ENCODE measurements around the gene TMEM135.
"Not testable (repeated sequence)": the region's sequence is repeated elsewhere in the genome, so short reads cannot be mapped to it uniquely, and the experiment has no call there.

The TMEM135 gene

GRCh38 chr11:87037450-87038234 lies at the start of gene TMEM135:
Gene TMEM135, plus strand, starts transcription at chr11:87037934. Its CDS starts 112 bp downstream, at chr11:87038046.
- peak; percentile 86 for FAIRE-seq

DNA sequence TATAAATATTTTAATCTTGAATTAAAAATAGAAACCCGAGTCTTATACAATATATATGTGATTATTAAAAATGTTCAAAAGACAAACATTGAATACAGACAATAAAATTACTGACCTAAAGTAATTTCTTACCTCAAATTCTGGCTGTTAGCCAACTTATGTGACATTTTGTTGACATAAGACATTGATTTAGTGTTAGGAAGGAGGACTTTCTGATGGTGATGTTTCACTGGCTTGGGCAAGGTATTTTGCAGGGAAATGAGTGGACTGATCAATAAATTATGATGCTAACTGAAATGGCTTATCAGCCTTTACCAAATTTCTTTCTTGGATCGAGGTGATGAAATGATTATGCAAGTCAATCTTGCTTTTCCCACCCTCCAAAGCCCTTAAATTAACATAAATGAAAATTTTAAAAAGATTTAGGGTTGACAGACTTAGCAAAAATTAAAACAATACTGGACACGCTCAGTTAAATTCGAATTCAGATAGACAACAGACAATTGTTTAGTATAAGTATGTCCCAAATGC lies 49.3 kb upstream of the TMEM135 start:
- peak; percentile 37 for FAIRE-seq

- FAIRE-seq = no peak
Measured at GRCh38 chr11:86990031-86990430, 47.7 kb upstream of the TMEM135 start.

DNA sequence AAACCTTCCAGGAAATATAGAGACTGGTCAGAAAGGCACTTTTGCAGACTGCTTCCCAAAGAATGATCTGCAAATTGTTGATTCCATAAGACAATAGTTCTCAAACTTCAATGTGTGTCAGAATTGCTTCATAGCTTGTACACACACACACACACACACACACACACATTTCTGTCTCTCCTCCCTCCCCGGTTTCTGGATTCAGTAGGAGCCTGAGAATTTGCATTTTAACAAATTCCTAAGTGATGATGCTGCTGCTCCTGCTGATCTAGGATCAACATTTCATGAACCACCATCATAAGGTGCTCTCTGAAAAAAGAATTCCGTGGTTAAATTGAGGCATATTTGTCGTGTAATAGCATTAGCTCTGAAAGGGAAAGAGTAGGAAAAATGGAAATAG lies 47.2 kb upstream of the TMEM135 start:
- FAIRE-seq = no peak

- no peak for FAIRE-seq
Measured at GRCh38 chr11:86991341-86991740, 46.4 kb upstream of the TMEM135 start.

- not testable (repeated sequence) for FAIRE-seq
Measured at GRCh38 chr11:86992340-86992739, 45.4 kb upstream of the TMEM135 start.

DNA sequence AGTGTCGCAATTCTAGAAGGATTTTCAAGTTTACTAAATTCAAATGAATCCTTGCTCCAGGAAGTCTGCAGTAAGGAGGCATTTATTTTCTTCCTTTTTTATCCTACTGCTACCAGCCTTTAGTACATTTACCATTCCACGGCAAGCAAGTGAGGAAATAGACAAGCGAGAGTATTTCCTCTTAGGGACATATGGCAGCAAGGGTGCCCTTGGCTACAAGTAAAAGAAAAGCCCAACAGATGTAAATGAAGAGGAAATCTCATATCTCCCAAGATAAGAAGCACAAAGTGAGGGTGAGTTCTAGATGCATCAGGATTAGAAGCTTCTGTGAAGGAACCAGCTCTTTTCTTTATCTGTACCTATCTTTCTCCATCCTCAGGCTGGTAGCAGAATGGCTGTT lies 44.7 kb upstream of the TMEM135 start:
- FAIRE-seq = no peak

GRCh38 chr11:86996953-86997570 lies 40.7 kb upstream of the TMEM135 start:
- no peak for FAIRE-seq

DNA sequence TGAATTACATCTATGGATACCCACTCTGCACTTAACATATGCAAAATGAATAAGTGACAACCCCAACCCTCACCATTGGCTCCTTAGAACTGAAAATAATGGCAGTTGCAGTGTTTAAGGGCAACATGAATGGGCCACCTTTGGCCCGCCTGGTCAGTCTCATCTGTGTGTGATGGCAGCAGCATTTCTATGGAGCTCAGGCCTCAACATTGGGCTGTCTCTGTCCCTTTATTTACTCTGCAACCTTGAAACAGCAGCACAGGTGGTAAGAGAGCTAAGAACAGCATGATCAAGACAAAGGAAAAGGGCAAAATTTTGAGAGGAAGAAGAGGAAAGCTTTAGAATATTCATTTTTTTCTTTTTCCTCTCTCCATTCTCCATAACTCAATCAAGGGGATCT lies 38.3 kb upstream of the TMEM135 start:
- no peak for FAIRE-seq

DNA sequence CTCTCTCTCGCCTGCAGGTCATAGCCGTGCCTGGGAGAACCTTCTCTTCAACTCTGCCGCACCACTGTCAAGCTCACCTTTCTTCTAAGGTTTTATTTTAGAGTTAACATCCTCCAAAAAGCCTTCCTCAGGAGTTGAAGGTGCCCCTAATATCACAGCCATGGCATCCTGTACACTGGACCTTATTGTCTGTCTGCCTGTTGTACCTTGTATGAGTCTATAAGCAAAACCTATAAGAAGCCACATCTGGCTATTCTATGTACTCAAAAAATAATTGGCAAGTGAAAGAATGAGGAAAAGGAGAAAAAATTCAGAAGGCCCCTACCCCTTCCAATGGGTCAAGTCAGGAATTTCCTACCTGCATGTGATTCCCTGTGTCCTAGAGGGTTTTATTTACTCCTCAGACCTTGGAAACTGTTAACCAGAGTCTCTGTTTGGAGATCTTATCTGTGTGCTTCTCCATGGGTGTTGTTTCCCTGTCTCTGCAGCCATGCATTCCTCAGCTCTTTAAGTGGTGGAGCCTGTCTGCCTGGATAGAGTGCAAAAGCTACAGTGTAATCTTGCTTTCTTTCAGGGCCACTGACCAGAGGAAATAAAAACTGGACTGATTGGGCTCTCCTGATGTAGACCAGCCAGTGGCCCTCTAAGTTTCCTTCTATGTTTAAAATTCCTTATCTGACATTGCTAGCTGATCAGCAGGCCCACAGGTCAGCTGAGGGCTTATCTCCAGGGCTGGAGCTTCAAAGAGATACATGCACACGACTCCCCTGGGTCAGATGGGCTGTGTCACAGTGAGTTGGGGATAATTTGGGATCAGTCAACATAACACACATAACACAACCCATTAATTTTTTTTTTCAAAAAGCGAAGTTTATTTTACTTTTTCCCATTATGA lies 37.6 kb upstream of the TMEM135 start:
- FAIRE-seq = no peak

GRCh38 chr11:87002918-87003317 lies 34.8 kb upstream of the TMEM135 start:
- FAIRE-seq = no peak

- not testable (repeated sequence) for FAIRE-seq
Measured at GRCh38 chr11:87004281-87004680, 33.5 kb upstream of the TMEM135 start.

- FAIRE-seq = no peak
Measured at GRCh38 chr11:87005569-87005921, 32.2 kb upstream of the TMEM135 start.

- no peak for FAIRE-seq
Measured at GRCh38 chr11:87006035-87006434, 31.7 kb upstream of the TMEM135 start.

DNA sequence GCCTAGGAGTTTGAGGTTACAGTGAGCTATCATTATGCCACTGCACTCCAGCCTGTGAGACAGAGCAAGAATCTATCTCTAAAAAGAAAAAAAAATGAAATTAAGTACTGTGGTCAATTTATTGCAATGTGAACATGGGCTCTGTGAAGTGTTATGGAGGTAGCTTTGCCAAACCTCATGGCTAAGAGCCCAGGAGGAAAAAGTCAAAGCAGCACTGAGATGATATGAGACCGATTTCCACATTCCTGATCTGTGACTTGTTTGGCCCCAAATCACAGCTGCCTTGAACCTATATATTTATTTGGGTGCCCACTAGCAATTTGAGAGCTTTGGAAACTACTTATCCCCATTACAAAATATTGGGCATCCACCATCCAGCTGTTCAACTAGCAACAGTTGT lies 29.8 kb upstream of the TMEM135 start:
- FAIRE-seq = no peak

DNA sequence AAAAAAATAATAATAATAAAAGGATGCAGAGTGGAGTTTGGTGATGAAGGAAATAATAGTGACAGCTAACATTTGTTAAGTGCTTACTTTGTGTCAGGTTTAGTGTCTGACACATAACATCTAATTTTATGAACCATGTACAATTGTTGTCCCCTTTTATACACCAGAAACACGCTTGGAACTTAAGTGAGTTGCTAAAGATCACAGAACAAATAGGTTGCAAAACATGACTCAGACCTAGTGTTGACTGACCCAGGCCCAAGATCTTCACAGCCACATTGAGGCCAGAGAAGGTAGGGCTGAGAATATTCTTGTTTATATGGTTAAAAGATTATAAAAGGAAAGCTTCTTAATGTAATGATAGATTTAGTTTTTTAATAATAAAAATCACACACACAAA lies 25.6 kb upstream of the TMEM135 start:
- FAIRE-seq = no peak

DNA sequence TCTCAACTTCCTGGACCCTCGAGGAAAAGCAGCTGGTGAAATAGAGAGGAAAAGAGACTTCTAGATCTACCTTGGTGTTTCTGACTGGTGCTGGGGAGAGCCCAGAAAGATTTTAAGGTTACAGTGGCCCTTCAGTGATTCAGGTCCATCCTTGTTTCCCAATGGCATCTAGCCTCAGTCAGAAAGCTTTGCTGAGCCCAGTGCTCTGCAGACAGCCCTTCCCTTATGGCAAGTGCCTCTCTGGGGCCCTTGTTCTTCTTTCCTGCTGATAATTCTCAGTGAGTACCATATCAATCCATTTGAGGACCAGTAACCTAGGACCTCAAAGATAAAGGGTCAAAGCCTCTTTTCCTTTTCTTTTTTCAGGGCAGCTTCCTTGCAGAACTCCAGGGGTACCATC lies 25.1 kb upstream of the TMEM135 start:
- no peak for FAIRE-seq

GRCh38 chr11:87013912-87014825 lies 23.6 kb upstream of the TMEM135 start:
- FAIRE-seq = no peak

GRCh38 chr11:87015645-87016044 lies 22.1 kb upstream of the TMEM135 start:
- no peak for FAIRE-seq

DNA sequence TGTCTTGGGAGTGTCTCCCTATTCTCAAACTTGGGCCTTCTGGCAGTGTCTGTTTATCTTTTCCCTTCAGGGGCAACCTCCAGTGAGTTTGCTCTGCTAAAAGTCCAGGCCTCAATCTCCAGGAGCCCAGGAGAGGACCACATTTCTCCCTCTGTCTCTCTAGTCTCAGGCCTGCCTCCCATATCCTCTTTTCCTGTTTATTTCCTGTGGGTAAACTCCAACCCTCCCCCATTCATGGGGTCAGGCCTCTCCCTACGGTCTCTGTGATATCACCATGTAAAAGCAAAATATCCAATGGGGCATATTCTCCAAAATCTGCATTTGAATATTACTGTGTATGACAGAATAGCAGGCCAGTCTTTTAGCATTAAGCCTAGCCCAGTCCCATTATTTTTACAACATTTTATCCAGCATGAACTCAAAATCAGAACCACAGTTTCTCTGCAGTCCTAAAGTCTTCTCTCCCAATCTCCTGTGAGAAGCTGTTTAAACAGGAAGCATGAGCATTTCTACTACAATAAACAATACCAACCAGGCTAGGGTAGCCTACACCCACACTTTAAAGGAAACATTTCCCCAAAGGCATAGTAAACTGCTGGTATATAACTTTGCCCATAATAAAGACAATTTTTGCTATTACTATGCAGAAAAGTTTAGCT lies 18.0 kb upstream of the TMEM135 start:
- FAIRE-seq = no peak

DNA sequence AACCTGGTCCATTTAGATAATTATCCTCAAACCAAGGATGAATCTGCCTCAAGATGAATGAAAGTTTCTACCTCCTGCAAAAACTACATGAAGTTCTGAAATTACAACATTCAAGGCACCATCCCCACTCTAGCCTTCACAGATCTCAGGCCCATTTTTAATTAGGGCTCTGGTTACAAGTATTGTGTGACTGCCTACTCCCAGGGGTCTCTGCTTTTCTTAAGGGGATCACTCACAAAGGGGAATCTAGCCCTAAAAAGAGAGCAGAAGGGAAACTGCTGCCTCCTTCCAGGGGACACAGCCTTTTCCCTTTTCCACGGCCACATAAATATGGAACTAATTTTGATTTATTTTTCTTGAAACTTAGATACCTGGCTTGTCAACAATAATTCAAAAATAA lies 17.4 kb upstream of the TMEM135 start:
- FAIRE-seq = no peak
